NOMO-1 treated with DMSO at 0.1 percent for 48 hours (cell line): ENCODE results near the gene FILIP1L.

Experiments
- DNase-seq: peaks from one replicate; lab custom pipeline; 2025; ENCODE audit not compliant: unreplicated experiment; lab: John Stamatoyannopoulos, UW

FILIP1L gene

DNA sequence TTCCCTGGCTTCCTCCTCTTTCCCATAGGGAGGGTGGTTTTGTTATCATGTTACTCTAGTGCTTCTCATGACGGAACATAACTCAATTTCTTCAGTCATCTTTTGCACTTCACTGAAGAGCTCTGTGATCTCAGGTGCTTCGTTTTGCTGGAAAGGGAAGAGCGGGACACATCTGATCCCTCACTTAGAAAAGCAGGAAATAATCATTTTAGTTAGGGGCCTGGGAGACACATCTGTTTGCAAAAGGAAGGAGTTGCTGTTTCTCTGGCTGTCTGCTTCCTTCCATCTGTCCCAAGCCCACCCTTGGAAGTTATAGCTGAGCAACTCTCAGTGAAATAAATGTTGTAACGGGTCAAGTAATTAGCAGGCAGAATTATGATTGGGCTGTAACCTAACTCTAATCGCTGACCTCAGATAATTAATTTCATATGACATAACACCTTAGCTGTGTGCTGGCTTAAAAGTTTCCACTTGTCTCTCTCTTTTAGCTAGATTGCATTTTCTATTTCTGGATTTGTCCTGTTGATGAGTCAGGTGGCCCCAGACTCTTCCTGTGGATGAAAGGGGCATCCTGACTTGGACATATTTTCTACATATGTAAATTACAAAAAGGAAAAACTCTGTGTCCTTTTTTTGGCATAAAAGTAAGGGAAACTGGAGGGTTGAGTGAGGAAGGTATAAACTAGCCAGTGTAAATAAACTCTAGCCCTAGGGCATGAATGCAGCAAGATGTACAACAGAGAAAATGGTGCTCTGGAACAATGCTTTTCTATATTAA, 11.0 kb upstream of the FILIP1L start:
- DNase-seq = no peak

DNA sequence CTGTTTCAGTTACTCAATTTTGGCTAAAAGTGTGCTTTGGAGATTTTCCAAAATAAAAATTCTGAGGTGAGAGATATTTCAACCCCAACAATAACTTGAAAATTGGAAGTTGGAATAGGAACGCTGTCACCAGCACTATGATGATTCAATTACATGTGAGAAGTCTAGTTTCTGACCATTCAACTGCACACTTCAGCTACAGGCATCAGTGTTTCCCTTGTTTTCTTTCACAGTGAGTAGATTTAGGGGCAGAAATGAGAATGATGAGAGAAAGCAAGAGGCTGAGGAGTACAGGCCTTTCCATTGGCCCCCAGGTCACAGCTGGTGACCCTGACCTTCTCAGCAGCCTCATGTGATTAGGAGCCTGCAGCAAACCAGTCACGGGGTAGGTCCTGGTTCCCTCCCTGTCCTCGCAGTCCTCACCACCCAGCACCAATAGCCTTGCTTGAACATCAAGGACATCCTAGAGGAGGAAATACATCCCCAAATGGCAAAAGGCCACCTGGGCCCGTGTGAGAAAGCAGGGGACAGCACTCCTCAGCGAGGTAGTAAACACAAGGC, 10.0 kb upstream of the FILIP1L start:
- DNase-seq = no peak

DNA sequence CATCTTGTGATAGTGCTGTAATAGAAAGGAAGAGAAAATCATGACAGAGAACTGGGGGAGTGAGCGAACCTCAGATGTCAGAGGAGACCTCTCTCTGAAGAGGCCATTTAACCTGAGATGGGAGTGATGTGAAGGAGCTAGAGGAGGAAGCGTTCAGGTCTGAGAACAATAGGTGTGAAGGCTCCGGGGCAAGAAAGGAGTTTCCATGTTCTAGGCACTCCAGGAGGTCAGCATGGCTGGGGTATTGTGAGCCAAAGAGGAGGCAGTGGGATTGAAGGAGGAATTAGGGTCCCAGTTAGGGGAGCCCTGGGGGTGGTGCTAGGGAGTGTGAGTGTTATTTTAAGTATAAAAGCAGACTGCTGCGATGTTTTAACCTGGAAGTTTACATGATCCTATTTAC, 8.8 kb upstream of the FILIP1L start:
- no peak for DNase-seq

DNA sequence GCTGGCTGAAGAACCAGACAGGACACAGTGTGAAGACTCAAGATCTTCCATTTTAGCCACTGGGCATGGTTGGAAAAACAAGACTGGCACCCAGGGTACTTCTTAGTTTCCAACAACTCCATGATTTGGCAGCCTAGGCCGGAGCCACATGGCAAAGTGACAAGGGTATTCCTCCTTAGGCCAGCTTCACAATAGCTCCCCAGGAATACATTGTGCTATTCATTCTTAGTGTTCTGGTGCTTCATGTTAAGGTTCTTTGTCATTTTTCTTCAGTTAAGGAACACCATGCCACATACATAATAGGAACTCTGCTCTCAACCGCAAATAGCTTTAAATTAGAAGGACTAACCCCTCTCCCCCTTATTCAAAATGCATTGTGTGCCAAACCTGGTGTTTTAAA, 8.0 kb upstream of the FILIP1L start:
- DNase-seq = no peak

DNA sequence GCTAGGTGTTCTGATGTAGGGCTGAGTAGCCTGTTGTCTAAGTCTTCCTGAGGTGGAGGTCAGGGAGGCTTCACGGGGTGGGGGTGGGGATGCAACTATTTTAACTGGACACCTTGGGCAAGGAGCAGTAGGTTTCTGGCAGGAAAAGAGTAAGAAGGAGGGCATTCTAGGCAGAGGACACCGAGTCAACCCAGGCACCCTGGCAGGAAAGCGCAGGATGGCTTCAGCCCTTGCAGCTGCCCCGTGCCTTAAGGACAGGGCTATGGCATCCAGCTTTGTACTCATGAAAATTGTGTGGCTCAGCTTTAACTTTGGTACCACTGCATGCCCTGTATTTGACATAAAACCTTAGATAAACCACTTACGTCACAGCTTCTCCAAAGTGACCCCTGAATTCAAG, 6.4 kb upstream of the FILIP1L start:
- no peak for DNase-seq

DNA sequence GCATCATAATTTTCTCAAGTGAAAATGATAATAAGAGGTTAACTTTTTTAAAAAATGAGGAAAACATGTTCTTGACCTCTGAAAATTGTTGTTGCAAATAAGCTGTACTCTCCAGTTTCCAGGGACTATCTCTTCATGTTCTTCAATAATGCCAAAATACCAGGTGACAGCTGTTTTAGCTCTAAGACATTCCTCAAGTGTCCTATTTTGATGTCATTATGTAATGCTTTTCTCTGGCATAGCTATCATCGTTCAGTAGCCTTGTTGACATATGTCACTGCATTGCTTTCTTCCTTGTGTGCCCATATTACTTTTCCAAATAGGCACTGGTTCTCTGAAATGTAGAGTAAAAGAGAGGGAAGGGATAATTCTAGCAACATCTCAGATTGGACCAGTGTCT, 5.7 kb upstream of the FILIP1L start:
- no peak for DNase-seq

DNA sequence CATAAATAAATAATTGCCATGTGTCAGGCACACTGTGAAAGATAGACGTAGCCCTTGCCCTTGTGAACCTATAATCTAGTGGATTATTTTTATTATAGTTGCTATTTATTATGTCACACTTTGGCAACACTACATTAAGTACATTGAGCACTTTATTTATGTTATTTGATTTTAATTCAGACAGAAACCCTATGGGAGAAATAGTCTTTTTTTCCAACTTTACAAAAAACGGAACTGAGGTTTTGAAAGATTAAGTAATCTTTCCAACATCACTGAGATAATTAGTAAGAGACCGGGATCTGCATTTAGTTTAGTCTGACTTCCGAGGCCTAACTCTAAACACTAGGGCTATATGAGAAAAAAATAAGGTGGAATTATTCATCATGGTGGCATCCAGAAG, 2.8 kb upstream of the FILIP1L start:
- DNase-seq = peak; percentile 31

DNA sequence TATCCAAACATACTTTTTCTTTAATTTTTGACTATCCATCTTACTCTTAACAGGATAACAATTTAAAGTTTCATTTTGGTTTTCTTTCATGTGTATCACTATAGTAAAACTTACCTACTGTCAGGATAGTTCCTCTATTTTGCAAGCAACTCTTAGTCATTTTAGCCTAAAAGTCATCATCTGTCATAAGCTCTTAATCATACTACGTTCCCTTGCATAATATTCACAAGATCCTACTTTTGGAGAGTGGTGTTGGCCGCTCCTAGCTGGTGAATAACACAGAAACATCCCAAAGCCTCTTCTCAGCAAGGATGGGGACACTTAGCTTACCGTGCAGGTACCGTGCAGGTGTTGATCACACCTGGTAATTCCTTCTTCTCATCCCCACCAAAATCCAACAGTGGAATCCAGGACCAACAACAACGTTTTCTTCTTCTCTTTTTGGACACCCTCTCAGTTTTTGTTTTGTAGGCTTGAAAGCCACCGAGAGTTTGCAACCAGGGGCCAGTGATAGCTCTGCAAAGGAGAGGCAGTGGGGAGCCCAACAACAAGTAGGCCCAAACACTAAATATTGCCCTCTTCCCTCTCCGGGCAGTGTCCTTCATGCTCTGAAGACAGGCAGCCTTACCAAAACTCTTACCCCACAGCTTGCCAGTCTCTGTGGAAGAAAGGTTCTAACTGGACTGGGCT, 433 bp downstream of the FILIP1L start:
- DNase-seq = peak; percentile 97

DNA sequence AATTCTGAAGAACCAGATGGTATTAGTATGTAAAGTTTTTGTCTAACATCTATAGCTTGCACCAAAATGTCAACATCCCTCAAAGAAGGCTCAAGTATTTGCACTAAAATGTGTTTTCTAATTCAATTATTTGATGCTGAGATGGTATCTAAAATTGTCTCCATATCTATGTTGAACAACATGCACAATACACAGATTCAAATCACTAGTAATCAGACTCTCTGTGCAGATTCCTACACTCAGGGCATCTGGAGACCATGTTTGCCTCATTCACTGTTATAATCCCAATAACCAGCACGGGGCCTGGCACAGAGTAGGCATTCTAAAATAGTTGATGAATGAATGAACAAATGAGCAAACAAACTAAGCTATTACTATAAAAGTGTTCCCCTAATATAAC, 2.6 kb downstream of the FILIP1L start:
- no peak for DNase-seq

DNA sequence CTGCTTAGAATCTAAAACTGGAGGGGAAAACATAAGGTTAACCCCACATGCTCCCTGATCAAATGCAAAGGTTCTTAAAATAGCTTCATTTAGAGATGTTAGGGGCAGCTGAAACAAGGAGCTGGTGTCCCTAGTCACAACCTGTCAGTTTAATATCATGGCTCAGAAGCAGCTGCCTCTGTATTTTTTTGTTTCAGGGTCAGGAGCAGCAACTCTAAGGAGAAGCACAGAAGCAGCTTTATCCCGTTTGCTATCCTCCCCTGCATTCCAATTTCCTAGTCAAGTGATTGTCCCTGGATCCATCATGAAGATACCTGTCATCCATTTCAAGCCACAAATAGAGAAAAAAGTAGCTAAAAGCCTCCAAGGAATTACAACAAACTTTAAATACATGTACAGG, 4.1 kb downstream of the FILIP1L start:
- no peak for DNase-seq

DNA sequence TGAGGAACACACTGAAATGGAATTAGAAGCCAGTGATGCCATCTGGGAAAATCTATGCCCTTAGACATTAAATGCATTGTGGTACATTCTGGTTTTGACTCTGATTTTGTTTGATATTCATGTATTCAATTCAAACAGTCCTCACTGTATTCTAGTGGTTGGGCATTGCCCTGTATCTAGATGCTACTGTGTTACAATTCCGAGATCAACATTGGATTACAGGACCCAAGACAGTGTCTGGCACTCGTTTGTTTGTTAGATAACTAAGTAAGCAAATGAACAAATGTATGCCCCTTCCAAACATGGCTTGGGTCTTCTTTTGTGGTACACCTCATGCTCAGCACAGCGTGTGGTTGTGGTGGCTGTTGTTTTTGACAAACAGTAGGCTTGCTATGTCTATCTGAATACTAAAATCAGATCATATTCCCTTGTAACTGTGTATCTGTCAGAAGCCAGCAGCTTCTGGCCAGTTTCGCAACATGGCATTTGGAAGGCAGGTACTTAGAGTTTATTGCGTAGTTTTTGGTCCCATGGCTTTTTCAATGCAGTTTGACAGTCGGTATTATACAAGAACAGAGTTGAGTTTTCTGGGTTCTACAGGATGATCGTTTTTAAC, 5.7 kb downstream of the FILIP1L start:
- DNase-seq = peak; percentile 17

DNA sequence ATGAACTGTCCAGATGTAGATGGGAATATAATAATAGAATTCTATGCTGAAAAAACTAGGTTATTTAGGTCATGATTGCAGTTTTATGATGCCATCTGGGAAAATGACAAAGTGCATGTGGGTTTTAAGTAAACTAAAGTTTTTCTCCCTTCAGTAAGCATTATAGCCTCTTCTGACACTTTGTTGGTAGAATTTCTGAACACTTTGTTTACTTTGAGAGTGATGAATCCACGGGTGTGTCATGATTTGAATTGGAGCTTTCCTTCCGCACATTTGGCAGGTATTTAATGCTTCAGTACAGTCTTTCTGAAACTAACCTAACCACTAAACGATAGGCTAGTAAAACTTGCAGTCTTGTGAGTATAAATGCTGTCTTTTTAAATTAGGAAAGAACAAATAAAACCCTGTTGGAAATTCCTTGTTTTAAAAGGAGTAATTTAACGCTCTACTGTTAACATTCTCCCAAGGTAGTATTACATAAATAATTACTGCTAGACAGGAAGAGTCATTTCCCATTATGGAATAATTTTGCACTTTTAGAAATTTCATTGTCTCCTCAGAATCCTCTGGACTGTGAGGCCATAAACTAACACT, 7.0 kb downstream of the FILIP1L start:
- no peak for DNase-seq

DNA sequence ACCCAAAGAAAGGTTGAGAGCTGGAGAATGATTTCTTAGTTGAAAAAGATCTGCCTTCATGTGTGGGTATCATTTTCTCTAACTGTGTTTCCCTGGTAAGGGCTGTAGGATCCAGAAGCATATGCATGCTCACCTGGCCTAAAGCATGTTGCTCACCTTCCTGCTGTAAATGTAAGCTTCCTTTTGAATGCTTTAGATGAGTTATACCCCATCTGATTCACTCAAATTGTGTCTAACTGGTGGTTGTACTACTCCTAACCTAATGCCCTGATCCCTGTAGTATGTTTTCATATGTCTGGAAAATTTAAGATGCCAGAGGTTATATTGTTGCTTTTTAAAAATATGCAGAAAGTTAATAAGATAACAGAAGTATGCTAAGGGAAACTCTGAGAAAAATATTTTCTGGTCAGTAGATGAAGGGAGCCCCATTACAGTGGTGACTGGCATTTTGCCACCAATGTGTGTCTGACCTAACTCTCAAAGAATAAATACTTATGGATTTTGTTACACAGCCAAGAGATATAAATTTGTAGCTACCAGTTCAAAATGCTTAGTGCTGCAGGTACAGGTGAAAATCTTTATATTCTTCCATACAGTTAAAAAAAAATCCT, 7.7 kb downstream of the FILIP1L start:
- DNase-seq = no peak

DNA sequence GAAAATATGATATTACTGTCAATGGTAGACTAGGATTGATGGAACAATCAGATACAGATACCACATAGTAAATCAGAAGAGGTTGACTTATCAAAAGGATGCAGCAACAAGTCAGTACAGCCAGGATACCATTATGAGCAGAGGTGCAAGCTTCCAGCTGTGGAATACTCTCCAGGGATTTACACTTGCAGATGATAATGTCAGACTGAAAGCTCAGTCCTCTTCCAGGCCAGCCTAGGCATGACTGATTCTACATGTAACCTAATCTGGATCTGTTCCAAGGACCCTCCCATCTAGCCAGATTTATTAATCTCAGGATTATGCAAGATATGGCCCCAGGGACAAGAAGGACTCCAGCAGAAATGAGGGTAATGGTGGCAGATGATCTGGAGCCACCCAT, 8.2 kb downstream of the FILIP1L start:
- DNase-seq = no peak

DNA sequence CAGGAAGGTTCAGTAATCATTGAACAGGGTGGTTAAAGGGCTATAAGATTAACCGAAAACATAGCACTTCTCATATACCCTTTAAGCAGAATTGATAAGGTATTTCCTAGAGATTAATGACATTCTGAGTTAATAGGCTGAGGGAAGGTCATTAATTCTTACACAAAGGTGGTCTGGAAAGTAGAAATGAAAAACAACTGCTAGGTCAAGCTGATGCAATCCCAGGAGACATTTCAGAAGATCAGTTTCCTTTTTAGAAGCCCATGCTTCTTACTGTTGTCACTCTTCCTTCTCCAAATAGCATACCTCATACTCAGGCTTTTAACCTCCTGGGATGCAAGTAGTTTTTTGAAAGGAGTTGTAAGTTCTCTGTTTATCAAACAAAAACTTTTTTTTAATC, 8.8 kb downstream of the FILIP1L start:
- DNase-seq = peak; percentile 34

DNA sequence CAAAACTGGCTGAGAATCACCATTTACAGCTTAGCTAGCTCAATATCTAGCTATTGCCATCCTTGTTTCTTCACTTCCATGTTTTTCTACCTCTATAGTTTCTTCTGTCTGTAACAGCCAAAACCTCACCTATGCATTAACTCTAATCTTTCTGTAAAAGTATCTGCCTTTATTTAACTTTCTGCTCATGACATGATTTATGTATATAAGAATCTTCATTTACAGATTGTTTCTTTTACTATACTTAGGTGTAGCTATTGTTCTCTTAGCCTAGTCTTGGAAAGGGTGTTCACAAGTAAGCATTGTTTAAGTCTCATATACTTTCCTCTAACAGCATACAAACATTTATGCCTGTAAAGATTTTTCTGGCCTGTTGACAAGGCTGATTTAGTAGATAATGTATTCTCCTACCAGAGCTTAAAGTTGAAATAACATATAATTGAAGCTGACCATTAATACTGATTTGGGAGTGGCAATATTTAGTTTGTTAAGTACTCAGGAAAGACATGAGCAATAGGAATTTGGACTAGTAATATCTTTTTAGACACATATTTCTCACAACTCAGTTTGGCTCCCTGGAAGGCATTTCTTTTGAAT, 9.4 kb downstream of the FILIP1L start:
- no peak for DNase-seq

DNA sequence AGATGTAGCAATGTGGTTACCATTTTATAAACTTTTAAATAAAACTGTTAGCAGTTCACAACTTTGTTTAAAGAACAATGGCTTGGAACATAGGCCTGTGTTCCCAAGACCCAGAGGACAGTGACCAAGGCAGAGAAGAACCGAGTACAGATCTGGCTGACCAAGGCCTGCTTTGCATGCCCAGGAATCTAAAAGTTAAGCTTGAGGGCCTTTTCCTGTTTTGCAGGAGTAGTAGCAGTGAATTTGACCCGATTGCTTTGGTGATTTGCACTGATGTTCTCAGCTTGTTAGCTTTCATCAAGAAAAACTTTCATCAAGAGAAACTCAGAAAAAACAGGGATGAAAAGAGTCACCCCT, 9.9 kb downstream of the FILIP1L start:
- DNase-seq = no peak

DNA sequence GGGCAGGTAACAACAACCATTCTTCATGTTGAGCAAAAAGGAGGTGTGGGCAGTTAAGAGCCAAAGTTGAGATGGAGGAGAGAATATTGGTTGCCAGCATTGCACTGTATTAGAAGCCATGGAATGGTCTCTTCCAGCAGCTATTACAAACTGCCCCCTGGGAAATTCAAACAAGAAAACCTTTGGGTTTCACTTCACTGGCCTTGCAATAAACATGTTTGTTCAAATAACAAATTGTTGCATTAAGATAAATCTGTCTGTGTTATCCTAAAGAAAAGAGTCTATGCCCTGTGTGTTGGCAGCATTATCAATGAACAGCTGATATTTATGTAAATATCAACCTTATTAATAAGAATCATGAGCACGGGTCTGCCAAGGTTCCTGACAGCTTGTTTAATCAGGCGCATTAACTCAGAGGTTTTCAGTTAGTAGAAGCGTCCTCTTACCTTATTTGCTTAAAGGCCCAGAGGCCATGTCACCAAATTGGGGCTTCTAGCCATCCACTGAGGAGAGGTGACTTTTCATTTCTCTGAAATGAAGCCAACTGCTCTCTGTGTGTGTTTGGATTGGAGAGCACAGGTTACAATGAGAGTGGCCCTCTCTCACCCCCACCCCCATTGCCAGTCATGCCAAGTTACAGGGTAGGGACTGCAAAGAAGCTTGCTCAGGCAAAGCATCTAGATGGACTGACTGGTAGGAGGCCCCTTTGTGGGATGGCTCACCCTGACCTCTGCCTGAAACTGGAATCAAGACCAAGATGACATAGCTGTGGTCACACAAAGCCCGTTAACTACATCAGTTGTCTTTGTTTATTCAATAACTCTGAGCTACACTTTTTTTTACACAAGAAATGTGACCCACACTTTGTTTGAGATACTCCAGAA, 10.5 kb downstream of the FILIP1L start:
- no peak for DNase-seq

DNA sequence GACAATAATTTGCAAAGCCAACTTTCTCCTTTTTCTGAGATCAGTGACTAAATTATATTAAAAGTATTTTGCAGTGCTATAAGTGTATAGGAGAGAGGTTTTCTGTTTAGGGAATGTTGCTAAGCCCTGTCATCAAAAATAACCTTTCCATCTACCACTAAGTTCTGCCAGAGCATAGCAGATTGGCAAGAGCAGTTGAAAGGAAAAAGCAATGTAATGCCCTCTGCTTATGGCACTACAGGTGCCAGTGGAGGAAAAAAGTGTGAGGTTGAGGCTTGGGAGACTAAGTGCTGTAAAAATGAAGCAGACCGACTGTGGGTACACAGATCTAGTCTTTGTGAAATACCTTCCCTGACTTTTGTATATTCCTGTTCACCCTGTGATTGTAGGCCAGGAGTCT, 11.5 kb downstream of the FILIP1L start:
- no peak for DNase-seq

DNA sequence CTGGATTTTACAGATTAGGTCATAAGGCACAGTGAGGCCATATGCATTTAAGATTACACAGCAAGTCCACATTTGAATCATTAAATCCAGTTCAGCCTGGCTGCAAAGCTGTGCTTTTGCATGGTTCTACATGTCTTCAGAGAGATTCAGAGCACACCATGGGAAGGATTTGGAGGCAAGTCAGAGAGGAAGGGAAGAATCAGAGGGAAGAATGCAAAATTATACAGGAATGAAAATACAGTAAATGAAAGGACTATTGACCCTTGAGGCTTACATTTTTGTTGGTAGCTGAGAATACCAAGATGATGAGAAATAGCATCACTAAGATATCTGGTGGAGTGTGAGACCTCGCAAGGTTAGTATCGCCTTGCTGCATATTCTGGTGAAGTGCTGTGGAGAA, 13.9 kb downstream of the FILIP1L start:
- no peak for DNase-seq
